Endometrial microvascular endothelial cells (primary cell): ENCODE results near the gene SLFN13. TPM values are rescaled to one million over a fixed set of nuclear protein-coding genes. Genes with fewer than 3 reads are reported as not detected.
"Not testable (repeated sequence)": the region's sequence is repeated elsewhere in the genome, so short reads cannot be mapped to it uniquely, and the experiment has no call there.

ENCODE experiments used
- in situ Hi-C: cut with HindIII; loops from 2 replicates; pipeline ENCODE4 v1.10.0; 2017; ENCODE audit warnings: low sequenced_read_pairs, low pct_unique_long_range_greater_than_20kb; ENCODE audit errors: inconsistent ontology term
- total RNA-seq: library from RNA; depleted of rRNA; stranded (reverse); fragments of >200 nt; gene quantifications from one replicate; pipeline ENCODE4 v1.2.3, GENCODE V29; 2015; ENCODE audit errors: inconsistent ontology term

SLFN13 gene
- total RNA-seq = 5.1 TPM

GRCh38 chr17:35448214-35448898 is at the start of gene SLFN13:
SLFN13 (minus strand) TSS chr17:35448766; CDS start chr17:35445680, 3,086 bp downstream.
- in situ Hi-C loops = no loop called here

GRCh38 chr17:35496451-35497290 is 48.1 kb upstream of the SLFN13 start:
- in situ Hi-C loops = no loop called here

- in situ Hi-C loops = no loop called here
These were observed 44.5 kb upstream of the SLFN13 start for GRCh38 chr17:35493040-35493439.

- in situ Hi-C loops = no loop called here
These were observed 42.9 kb upstream of the SLFN13 start for GRCh38 chr17:35491417-35491816.

GRCh38 chr17:35489944-35490343 is 41.4 kb upstream of the SLFN13 start:
- in situ Hi-C loops = no loop called here

GRCh38 chr17:35488991-35489390 is 40.4 kb upstream of the SLFN13 start:
- in situ Hi-C loops = no loop called here

GRCh38 chr17:35486920-35487732 is 38.6 kb upstream of the SLFN13 start:
- in situ Hi-C loops = no loop called here

- in situ Hi-C loops = no loop called here
These were observed 30.7 kb upstream of the SLFN13 start for GRCh38 chr17:35479271-35479670.

- in situ Hi-C loops = no loop called here
These were observed 28.7 kb upstream of the SLFN13 start for GRCh38 chr17:35477248-35477647.

GRCh38 chr17:35476283-35476820 is 27.8 kb upstream of the SLFN13 start:
- in situ Hi-C loops = no loop called here

- in situ Hi-C loops = no loop called here
These were observed 19.9 kb upstream of the SLFN13 start for GRCh38 chr17:35468475-35468874.

- in situ Hi-C loops = no loop called here
These were observed 19.3 kb upstream of the SLFN13 start for GRCh38 chr17:35467824-35468223.

GRCh38 chr17:35460354-35460851 is 11.8 kb upstream of the SLFN13 start:
- in situ Hi-C loops = no loop called here

GRCh38 chr17:35454035-35454434 is 5.5 kb upstream of the SLFN13 start:
- in situ Hi-C loops = not testable (repeated sequence)

GRCh38 chr17:35453171-35453570 is 4.6 kb upstream of the SLFN13 start:
- in situ Hi-C loops = no loop called here

- in situ Hi-C loops = no loop called here
These were observed 885 bp upstream of the SLFN13 start for GRCh38 chr17:35449371-35449931.

- in situ Hi-C loops = no loop called here
These were observed 297 bp upstream of the SLFN13 start for GRCh38 chr17:35448899-35449227.

- in situ Hi-C loops = no loop called here
These were observed 1.1 kb downstream of the SLFN13 start for GRCh38 chr17:35447499-35447898.

- in situ Hi-C loops = no loop called here
These were observed 10.1 kb downstream of the SLFN13 start for GRCh38 chr17:35438433-35438832.
